HL-60 (cell line): Measurements from ENCODE around the gene MLLT11.

Experiments
- CTCF ChIP-seq: IDR thresholded peaks from one replicate; pipeline ENCODE4 v1.5.1; 2011; ENCODE audit warnings: low read length, control low read depth, inconsistent platforms; ENCODE audit not compliant: insufficient read depth
- GABPA ChIP-seq: IDR thresholded peaks from 2 replicates; pipeline ENCODE4 v1.6.1; 2012; ENCODE audit warnings: low read depth
- POLR2AphosphoS5 ChIP-seq: IDR thresholded peaks from 2 replicates; pipeline ENCODE4 v1.6.1; 2012; ENCODE audit warnings: low read depth
- REST ChIP-seq: IDR thresholded peaks from 2 replicates; pipeline ENCODE4 v1.6.1; 2012; ENCODE audit warnings: low read depth; ENCODE audit not compliant: insufficient replicate concordance

- TF ChIP-seq CTCF (no peak), REST (no peak), POLR2AphosphoS5 (no peak), GABPA (no peak)
These were observed 11.6 kb upstream of the MLLT11 start for GRCh38 chr1:151048645-151049032.
